Ovary (tissue), 3 donors: Measurements from ENCODE around the gene KLHL8.

Experiments
- CTCF ChIP-seq, 3 donors: fragments of 450-650 bp in 2 of 3; fragments of 200-600 bp in 1 of 3; IDR thresholded peaks; one replicate each; pipeline versions ENCODE4 v1.5.1 to v1.8.0; 2016 to 2022; ENCODE audit warnings: antibody characterized with exemption in 3 of 3, mild to moderate bottlenecking in 1 of 3
- EP300 ChIP-seq: sonication (generic); formaldehyde crosslinking; IDR thresholded peaks from one replicate; pipeline ENCODE4 v1.6.1; 2017; ENCODE audit warnings: antibody characterized with exemption
- donor health status: DM: no; HTN: no; CAD: no.

- TF ChIP-seq CTCF (IDR thresholded peaks at IDR 0.05) (no peak), EP300 (no peak)
Measured at GRCh38 chr4:87243426-87244053, 23.1 kb upstream of the KLHL8 start.
